HG02571 (cell line): Measurements from ENCODE around the gene CDH4.

Experiments used
- ATAC-seq: cut with Tn5 transposase; IDR thresholded peaks from one replicate; pipeline ENCODE4 v1.9.1; 2021; ENCODE audit warnings: mild to moderate bottlenecking, moderate library complexity; ENCODE audit not compliant: unreplicated experiment

CDH4 gene

GRCh38 chr20:61696181-61696735, 444.2 kb downstream of the CDH4 start:
- ATAC-seq = no peak

- ATAC-seq = no peak
Measured at GRCh38 chr20:61697666-61698597, 445.9 kb downstream of the CDH4 start.

GRCh38 chr20:61698598-61699494, 446.8 kb downstream of the CDH4 start:
- no peak for ATAC-seq

- no peak for ATAC-seq
Measured at GRCh38 chr20:61699495-61700374, 447.7 kb downstream of the CDH4 start.

GRCh38 chr20:61700595-61701140, 448.6 kb downstream of the CDH4 start:
- ATAC-seq = no peak

- ATAC-seq = no peak
Measured at GRCh38 chr20:61701401-61701800, 449.3 kb downstream of the CDH4 start.

GRCh38 chr20:61701802-61702201, 449.7 kb downstream of the CDH4 start:
- no peak for ATAC-seq

GRCh38 chr20:61702246-61702645, 450.2 kb downstream of the CDH4 start:
- no peak for ATAC-seq

- ATAC-seq = no peak
Measured at GRCh38 chr20:61704661-61705060, 452.6 kb downstream of the CDH4 start.

- ATAC-seq = no peak
Measured at GRCh38 chr20:61705386-61706258, 453.6 kb downstream of the CDH4 start.

GRCh38 chr20:61706259-61706961, 454.3 kb downstream of the CDH4 start:
- ATAC-seq = no peak

- ATAC-seq = no peak
Measured at GRCh38 chr20:61708891-61709290, 456.8 kb downstream of the CDH4 start.

- no peak for ATAC-seq
Measured at GRCh38 chr20:61710108-61710507, 458.0 kb downstream of the CDH4 start.

- no peak for ATAC-seq
Measured at GRCh38 chr20:61712688-61713087, 460.6 kb downstream of the CDH4 start.

GRCh38 chr20:61718361-61719005, 466.4 kb downstream of the CDH4 start:
- ATAC-seq = no peak

- ATAC-seq = no peak
Measured at GRCh38 chr20:61719691-61720347, 467.8 kb downstream of the CDH4 start.

- no peak for ATAC-seq
Measured at GRCh38 chr20:61720348-61720696, 468.3 kb downstream of the CDH4 start.
